COLO668 (cell line): ENCODE measurements around the gene KLK6.
A peak's percentile ranks its signal among the peaks of the same experiment; 100 is the strongest.

Experiments used
- DNase-seq: peaks from one replicate; lab custom pipeline; 2025; ENCODE audit not compliant: unreplicated experiment; lab: John Stamatoyannopoulos, UW

KLK6 gene

DNA sequence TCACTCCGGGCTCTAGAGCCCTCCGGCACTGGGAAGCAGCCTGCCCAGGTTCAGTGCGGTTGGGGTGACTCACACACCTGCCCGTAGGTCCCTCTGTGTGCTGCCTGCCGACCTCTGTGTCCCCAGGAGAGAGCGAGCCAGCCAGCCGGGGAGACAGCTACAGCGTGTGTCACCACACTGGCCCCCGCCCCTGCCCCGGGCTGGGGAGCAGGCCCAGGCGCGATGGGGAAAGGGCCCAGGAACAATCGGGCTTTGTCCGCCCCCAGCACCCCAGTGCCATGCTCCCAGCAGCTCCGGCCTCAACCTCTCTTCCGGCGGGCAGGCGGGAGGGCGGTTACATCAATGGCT lies at the start of gene KLK6:
TSS of gene KLK6 (minus strand) at position 179 of the 348 bp plus-strand sequence. CDS start 1,487 bp downstream, outside the sequence.
- no peak for DNase-seq

DNA sequence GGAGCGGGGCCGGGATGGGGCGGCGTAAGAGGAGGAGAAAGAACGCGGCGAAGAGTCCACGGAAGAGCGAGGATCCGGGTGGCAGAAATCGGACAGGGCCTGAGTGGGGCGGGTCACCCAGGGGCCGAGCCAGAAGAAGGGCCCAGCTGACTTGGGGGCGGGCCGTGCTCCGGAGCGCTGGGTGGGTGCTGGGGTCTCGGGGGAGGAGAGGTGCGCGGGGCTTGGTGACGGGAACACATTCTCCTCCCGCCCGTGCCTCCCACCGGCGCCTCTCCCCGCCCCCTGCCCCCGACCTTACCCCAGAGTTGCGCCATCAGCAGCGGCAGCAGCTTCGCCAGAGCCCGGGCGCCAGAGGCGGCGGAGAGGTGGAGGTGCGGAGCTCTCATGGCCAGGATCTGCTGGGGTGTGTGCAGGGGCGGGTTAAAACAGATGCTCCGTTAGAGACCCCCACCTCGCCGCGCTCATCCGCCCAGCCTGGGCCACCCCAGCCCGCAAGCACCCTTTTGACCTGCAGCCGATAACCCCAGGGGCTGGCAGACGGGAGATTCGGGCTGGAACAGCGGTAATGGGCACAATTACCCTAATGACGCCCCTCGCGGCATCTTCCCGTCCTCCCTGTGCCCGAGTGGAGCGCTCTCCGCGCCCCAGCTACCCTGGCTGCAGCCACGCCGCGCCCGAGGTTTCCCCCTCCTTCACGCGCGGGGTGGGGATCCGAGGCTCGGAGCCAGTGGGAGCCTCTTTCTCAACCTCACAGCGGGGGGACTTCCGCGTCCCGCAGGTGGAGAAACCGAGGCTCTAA lies 49.6 kb upstream of the KLK6 start:
- DNase-seq, result peak; percentile 27

- peak; percentile 70 for DNase-seq
These were observed 47.6 kb upstream of the KLK6 start for GRCh38 chr19:51016798-51017683.

- no peak for DNase-seq
These were observed 46.4 kb upstream of the KLK6 start for GRCh38 chr19:51015691-51016267.

DNA sequence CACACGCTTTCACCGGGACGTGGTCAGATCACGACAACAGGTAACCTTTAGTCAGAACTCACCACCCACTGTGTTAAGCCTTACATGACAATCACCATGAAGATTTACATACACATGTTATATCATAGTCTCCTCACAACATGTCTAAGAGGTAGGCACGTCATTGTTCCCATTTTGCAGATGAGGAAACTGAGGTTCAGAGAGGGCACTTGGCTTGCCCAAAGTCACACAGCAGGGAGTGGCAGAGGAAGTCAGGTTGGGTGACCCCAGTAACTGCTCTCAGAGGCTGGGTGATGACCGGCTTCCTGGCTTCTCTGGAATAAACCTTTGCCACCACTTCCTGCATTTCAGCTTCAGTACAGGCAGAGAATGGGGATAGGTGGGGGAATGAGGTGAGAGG lies 44.9 kb upstream of the KLK6 start:
- no peak for DNase-seq

- no peak for DNase-seq
These were observed 43.3 kb upstream of the KLK6 start for GRCh38 chr19:51012661-51013190.

DNA sequence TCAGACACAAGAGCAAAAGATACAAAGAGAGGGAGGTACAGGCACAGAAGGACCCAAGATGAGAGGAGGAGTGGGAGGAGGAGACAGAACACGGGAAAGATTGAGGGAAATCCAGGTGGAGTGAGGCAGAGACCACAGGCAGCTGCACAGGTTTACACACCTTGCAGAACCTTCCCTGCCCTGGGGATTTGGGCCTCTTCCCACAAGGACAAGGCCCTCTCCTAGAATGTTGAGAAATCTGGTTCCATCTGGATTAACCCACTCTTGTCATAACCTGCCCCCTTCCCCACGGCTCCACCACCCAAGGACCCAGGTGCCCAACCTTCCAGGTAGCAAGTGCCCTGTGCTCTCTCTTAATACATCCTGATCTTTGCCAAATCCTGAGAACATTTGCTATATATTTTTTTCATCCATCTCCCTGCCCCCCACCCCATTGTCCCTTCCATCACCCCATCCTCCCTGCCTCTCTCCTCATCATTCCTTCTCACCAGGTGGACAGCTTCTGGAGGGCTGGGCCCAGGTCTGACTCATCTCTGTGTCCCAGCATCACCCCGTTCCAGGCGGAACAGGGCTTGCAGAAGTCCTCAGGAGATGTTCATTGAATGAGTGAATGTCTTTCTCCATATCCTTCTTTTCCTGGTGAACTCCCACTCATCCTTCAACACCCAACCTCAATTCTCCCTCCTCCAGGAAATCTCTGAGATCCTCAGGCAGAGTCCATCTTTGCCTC lies 40.8 kb upstream of the KLK6 start:
- no peak for DNase-seq

DNA sequence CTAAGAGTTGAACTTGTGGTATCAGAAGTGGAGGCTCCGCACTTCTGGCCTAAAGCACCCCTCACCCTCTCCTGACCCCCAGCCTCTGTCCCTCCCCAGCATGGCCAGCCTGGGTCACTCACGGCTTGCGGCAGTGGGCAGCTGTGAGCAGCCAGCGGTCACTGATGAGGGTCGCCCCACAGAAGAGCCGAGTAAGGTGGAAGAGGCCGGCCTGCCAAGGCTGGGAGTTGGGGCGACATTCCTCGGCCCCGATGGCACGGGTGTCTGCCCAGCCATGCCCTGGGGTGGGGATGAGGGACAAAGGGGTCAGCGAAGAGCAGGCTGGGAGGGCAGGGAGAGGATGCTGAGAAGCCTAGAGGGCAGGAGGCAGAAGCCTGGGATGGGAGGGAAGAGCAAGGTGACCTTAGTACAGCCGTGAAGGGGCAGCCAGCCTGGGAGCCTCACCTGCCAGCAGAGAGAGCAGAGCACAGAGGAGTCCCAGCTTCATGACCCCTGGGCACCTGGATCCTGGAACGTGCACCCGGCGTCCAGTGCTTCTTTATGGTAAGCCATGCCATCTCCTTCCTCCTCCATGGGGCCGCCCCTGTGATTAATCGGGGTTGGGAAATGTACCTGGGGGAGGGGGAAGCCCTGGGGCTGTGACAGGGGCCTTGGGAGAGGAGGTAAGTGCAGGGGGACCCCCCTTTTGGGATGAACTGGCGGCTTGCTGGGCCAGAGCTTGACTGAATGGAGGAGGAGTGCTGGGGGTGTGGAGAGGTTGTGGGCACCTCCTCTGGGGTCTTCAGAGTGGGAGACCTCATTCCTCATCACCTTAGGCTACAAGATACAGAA lies 39.9 kb upstream of the KLK6 start:
- no peak for DNase-seq

GRCh38 chr19:51007488-51007887 lies 38.1 kb upstream of the KLK6 start:
- no peak for DNase-seq

- no peak for DNase-seq
These were observed 37.0 kb upstream of the KLK6 start for GRCh38 chr19:51006406-51006805.

DNA sequence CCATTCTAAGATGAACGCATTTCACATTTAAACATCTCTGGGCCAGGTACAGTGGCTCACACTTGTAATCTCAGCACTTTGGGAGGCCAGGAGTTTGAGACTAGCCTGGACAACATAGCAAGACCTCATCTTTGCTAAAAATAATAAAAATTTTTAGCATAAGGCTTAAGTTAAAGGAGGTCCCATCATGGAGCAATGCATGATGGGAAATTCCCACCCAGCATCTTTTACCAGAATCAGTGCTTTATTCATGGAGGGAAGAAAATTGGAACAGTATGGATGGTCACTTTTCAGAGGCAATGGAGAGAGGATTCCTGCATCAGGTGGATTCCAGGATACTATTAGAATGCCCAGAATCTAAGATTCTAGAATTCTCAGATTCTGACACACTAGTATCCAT lies 35.9 kb upstream of the KLK6 start:
- no peak for DNase-seq

DNA sequence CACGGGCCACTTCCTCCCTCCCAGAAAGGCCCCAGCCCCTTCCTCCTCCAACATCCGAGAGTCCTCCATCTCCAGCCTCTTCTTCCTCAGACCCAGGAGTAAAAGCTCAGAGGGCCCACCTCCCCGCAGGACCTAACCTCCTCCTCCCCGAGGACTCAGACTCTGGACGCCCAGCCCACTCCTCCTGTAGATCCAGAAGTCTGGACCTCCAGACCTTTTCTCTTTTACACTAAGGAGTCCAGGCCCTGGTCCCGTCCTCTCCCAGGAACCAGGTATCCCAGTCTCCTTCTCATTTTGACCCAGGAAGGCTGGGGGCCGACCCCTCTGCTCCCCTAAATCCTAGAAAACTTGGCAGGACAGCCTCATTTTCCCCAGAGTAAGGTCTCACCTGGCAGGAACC lies 33.9 kb upstream of the KLK6 start:
- no peak for DNase-seq

DNA sequence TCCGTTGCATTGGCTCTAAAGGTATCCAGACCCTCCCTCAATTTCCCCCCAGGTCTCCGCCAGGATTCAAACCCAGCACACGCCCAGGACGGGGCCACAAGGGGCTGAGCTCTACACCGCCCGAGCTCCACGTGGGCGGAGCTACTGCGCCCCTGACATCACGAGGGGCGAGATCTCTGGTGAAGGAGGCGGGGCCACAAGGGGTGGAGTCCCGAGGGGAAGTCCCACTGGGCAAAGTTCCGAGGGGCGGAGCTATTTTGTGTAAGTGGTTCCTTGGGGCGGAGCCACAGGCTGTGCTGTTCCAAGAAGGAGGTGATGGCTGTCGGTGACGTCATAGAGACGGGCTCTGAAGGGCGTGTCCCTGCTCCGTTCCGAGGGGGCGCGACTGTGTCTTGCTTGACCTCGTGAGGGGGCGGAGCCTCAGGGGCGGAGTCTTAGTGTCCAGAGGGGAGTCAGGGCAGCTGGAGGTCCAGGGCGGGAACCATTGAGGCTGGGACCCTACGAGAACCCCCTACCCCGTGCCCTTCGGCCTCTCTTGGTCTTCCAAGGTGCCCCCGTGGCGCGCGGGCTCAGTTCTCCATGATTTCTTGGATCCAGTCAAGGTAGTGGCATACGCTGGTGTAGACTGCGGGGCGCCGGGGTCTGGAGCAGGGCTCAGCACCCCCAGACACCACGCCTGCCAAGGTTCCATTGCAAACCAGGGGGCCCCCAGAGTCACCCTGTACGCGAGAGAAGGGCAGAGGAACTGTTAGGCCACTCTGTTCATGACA lies 33.3 kb upstream of the KLK6 start:
- DNase-seq, result peak; percentile 25

DNA sequence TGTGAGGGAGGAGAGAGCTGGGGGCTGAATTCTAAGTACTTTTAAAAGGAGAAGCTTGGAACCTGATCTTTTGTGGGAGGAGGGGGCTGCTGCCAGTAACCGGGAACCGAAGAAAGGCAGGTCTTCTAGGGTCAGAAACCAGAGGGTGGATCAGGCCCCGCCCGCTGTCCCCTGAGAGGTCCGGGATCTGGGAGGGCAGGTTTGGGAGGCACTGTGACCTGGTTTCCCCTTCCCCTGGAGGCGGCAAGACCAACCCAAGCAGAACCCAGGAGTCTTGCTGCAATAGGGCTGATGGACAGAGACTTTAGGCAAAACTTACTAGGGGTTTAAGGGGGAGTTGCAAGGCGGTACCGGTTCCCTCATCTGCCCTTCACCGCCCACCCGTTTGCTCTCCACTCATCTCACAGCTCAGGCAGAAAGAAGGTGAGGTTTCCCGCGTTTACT lies 32.7 kb upstream of the KLK6 start:
- DNase-seq, result no peak

GRCh38 chr19:51001515-51001914 lies 32.1 kb upstream of the KLK6 start, which contains the start of gene KLK8:
Gene KLK8 (minus strand): TSS chr19:51001604. CDS start chr19:51001167, 437 bp downstream.
- DNase-seq, result no peak

- DNase-seq, result no peak
These were observed 31.6 kb upstream of the KLK6 start for GRCh38 chr19:51000981-51001380.

- no peak for DNase-seq
These were observed 31.0 kb upstream of the KLK6 start for GRCh38 chr19:51000426-51000825.

DNA sequence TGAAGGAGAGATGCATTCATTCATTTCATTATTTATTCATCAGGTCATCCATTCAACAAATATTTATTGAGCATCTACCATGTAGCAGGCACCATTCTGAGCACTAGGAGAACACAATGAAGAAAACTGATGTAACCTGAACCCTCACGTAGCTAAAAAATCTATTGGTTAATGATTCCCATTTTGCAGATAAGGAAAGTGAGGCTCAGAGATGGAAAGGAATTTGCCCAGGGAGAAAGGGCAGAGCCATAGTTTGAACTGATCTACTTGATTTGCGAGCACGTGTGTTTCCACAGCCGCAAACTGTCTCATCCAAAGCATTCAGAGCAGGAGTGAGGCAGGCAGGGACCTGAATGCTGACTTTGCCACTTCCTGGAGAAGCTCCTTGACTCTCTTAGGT lies 29.3 kb upstream of the KLK6 start:
- no peak for DNase-seq

- DNase-seq, result no peak
These were observed 28.7 kb upstream of the KLK6 start for GRCh38 chr19:50998061-50998460.
